GM19438 (cell line): Measurements from ENCODE around the gene MARS1.
"Not testable (repeated sequence)": the region's sequence is repeated elsewhere in the genome, so short reads cannot be mapped to it uniquely, and the experiment has no call there.

ENCODE experiments used
- ATAC-seq: cut with Tn5 transposase; IDR thresholded peaks from one replicate; pipeline ENCODE4 v1.9.1; 2021; ENCODE audit warnings: low read depth; ENCODE audit not compliant: unreplicated experiment

MARS1 gene

GRCh38 chr12:57487597-57488401 lies at the start of gene MARS1:
MARS1 (plus strand) TSS chr12:57488068; CDS start chr12:57488091, 23 bp downstream.
- ATAC-seq, result peak; percentile 97

- ATAC-seq, result no peak
Measured at GRCh38 chr12:57438400-57438799, 49.5 kb upstream of the MARS1 start.

GRCh38 chr12:57439762-57440266 lies 48.1 kb upstream of the MARS1 start:
- ATAC-seq, result no peak

- ATAC-seq, result not testable (repeated sequence)
Measured at GRCh38 chr12:57441393-57441792, 46.5 kb upstream of the MARS1 start.

GRCh38 chr12:57441846-57442427 lies 45.9 kb upstream of the MARS1 start:
- ATAC-seq, result no peak

- ATAC-seq, result not testable (repeated sequence)
Measured at GRCh38 chr12:57444337-57444736, 43.5 kb upstream of the MARS1 start.

GRCh38 chr12:57444744-57445143 lies 43.1 kb upstream of the MARS1 start:
- no peak for ATAC-seq

- ATAC-seq, result no peak
Measured at GRCh38 chr12:57446292-57446960, 41.4 kb upstream of the MARS1 start.

GRCh38 chr12:57448669-57449068 lies 39.2 kb upstream of the MARS1 start:
- ATAC-seq, result no peak

- no peak for ATAC-seq
Measured at GRCh38 chr12:57449375-57449774, 38.5 kb upstream of the MARS1 start.

GRCh38 chr12:57450057-57450456 lies 37.8 kb upstream of the MARS1 start:
- ATAC-seq, result no peak

- ATAC-seq, result no peak
Measured at GRCh38 chr12:57451233-57451778, 36.6 kb upstream of the MARS1 start.

- ATAC-seq, result no peak
Measured at GRCh38 chr12:57452181-57452936, 35.5 kb upstream of the MARS1 start.

GRCh38 chr12:57452937-57453509 lies 34.8 kb upstream of the MARS1 start:
- ATAC-seq, result no peak

GRCh38 chr12:57454213-57454565 lies 33.7 kb upstream of the MARS1 start:
- no peak for ATAC-seq

- no peak for ATAC-seq
Measured at GRCh38 chr12:57454566-57455373, 33.1 kb upstream of the MARS1 start, which contains the start of gene INHBE. INHBE (plus strand) TSS chr12:57455307; CDS start chr12:57455537, 230 bp downstream.

GRCh38 chr12:57455374-57456144 lies 32.3 kb upstream of the MARS1 start:
- no peak for ATAC-seq

GRCh38 chr12:57456145-57456700 lies 31.6 kb upstream of the MARS1 start:
- no peak for ATAC-seq
